ENCODE results near the gene CRBN. TPM values are rescaled to one million over a fixed set of nuclear protein-coding genes. Genes with fewer than 3 reads are reported as not detected.

The CRBN gene
- total RNA-seq, 1 donor from 2014 or later: 47.8 TPM

- DNase-seq (ENCODE audit: low spot score): no peak
- Mint-ChIP-seq H3K27me3 (ENCODE audit: unreplicated experiment) (no peaks in the 10 kb centered on the region), H3K4me1 (ENCODE audit: unreplicated experiment) (no peaks in the 10 kb centered on the region), H3K9me3 (ENCODE audit: unreplicated experiment) (no peaks in the 10 kb centered on the region), H3K27ac (ENCODE audit: unreplicated experiment) (no peak overlapping the region), H3K4me3 (ENCODE audit: unreplicated experiment) (no peak overlapping the region), H3K36me3 (ENCODE audit: low read depth, unreplicated experiment) (no peaks in the 10 kb centered on the region)
- TF ChIP-seq, protein P1, sequence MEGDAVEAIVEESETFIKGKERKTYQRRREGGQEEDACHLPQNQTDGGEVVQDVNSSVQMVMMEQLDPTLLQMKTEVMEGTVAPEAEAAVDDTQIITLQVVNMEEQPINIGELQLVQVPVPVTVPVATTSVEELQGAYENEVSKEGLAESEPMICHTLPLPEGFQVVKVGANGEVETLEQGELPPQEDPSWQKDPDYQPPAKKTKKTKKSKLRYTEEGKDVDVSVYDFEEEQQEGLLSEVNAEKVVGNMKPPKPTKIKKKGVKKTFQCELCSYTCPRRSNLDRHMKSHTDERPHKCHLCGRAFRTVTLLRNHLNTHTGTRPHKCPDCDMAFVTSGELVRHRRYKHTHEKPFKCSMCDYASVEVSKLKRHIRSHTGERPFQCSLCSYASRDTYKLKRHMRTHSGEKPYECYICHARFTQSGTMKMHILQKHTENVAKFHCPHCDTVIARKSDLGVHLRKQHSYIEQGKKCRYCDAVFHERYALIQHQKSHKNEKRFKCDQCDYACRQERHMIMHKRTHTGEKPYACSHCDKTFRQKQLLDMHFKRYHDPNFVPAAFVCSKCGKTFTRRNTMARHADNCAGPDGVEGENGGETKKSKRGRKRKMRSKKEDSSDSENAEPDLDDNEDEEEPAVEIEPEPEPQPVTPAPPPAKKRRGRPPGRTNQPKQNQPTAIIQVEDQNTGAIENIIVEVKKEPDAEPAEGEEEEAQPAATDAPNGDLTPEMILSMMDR (IDR thresholded peaks at IDR 0.05; ENCODE audit: unreplicated experiment): no peak
Observed at GRCh38 chr3:3209714-3210113, 30.2 kb upstream of the CRBN start.

GRCh38 chr3:3209057-3209456 is 29.6 kb upstream of the CRBN start:
- Mint-ChIP-seq H3K4me1 (ENCODE audit: unreplicated experiment) (no peaks in the 10 kb centered on the region), H3K36me3 (ENCODE audit: low read depth, unreplicated experiment) (no peaks in the 10 kb centered on the region), H3K27ac (ENCODE audit: unreplicated experiment) (no peak overlapping the region), H3K27me3 (ENCODE audit: unreplicated experiment) (no peaks in the 10 kb centered on the region), H3K9me3 (ENCODE audit: unreplicated experiment) (peaks cover 6% of the 10 kb centered on the region), H3K4me3 (ENCODE audit: unreplicated experiment) (no peak overlapping the region)
- no peak for DNase-seq (ENCODE audit: low spot score)
- TF ChIP-seq, protein P1 (IDR thresholded peaks at IDR 0.05; ENCODE audit: unreplicated experiment): no peak

- Mint-ChIP-seq H3K4me3 (ENCODE audit: unreplicated experiment) (no peak overlapping the region), H3K36me3 (ENCODE audit: low read depth, unreplicated experiment) (no peaks in the 10 kb centered on the region), H3K9me3 (ENCODE audit: unreplicated experiment) (peaks cover 12% of the 10 kb centered on the region), H3K27ac (ENCODE audit: unreplicated experiment) (no peak overlapping the region), H3K4me1 (ENCODE audit: unreplicated experiment) (no peaks in the 10 kb centered on the region), H3K27me3 (ENCODE audit: unreplicated experiment) (no peaks in the 10 kb centered on the region)
- DNase-seq (ENCODE audit: low spot score): no peak
- TF ChIP-seq, protein P1 (IDR thresholded peaks at IDR 0.05; ENCODE audit: unreplicated experiment): no peak
Observed at GRCh38 chr3:3201611-3202010, 22.1 kb upstream of the CRBN start.

DNA sequence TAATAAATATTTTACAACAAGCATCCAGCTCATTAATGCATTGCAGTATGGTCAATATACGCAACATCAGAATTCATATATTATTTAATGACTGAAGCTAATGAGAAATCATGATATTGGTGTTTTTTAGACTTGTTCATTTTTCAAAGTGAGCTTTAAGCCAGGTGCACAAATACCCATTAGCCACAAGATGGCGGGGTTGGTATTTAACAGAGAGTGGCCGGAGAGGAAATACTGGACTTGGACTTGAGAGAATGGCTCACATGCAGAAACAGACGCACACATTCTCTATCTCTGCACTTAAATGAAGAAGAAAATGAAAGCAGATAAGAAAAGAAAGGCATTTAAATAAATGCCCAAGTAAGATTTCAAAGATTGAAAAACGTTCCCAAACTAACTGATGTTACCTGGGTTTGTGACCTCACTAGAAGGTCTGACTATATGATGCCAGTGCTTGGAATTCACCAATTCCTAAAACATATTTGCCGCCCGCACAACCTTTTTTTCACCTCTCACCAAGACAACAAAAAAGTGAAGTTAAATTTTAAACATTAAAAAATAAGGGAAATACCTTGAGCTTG is 21.2 kb upstream of the CRBN start:
- no peaks in the 10 kb centered on the region for H3K4me1 Mint-ChIP-seq (ENCODE audit: unreplicated experiment)
- no peak overlapping the region for H3K27ac Mint-ChIP-seq (ENCODE audit: unreplicated experiment)
- no peaks in the 10 kb centered on the region for H3K27me3 Mint-ChIP-seq (ENCODE audit: unreplicated experiment)
- TF ChIP-seq, protein P1 (IDR thresholded peaks at IDR 0.05; ENCODE audit: unreplicated experiment): peak; percentile 63
- DNase-seq (ENCODE audit: low spot score): peak; percentile 38
- H3K9me3 Mint-ChIP-seq (ENCODE audit: unreplicated experiment): peaks cover 12% of the 10 kb centered on the region
- no peaks in the 10 kb centered on the region for H3K36me3 Mint-ChIP-seq (ENCODE audit: low read depth, unreplicated experiment)
- H3K4me3 Mint-ChIP-seq (ENCODE audit: unreplicated experiment): no peak overlapping the region

DNA sequence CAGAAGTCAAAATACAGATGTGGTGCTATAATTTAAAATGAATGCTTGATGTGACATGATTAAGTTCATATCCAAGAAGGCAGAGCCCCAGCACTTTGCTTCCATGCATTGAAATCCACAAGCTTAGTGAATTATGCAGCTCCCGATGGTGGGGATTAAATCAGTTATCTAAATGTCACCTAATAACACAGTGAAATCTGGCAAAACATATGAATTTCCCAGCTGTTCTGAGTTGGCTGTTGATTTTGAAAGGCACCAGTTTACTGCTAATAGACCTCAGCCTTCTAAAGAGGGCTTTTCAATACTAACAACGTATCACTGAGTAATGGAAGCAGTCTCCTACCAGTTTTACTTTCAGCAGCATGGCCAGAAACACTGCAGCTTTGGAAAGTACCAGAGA is 19.8 kb upstream of the CRBN start:
- H3K4me1 Mint-ChIP-seq (ENCODE audit: unreplicated experiment): no peaks in the 10 kb centered on the region
- H3K9me3 Mint-ChIP-seq (ENCODE audit: unreplicated experiment): peaks cover 8% of the 10 kb centered on the region
- no peak overlapping the region for H3K27ac Mint-ChIP-seq (ENCODE audit: unreplicated experiment)
- TF ChIP-seq, protein P1 (IDR thresholded peaks at IDR 0.05; ENCODE audit: unreplicated experiment): no peak
- H3K27me3 Mint-ChIP-seq (ENCODE audit: unreplicated experiment): no peaks in the 10 kb centered on the region
- DNase-seq (ENCODE audit: low spot score): no peak
- no peak overlapping the region for H3K4me3 Mint-ChIP-seq (ENCODE audit: unreplicated experiment)
- no peaks in the 10 kb centered on the region for H3K36me3 Mint-ChIP-seq (ENCODE audit: low read depth, unreplicated experiment)

Measured in endothelial cell (in vitro differentiated cells).